SK-N-SH (cell line): ENCODE data around the gene TRIM7. TPM values are rescaled to one million over a fixed set of nuclear protein-coding genes. Genes with fewer than 3 reads are reported as not detected.

Experiments
- CTCF ChIA-PET: fragments of 300-600, 350-600 bp; formaldehyde crosslinking; extraction: SDS; loops from one replicate; lab custom pipeline; 2021; lab: Yijun Ruan, JAX
- POLR2A ChIA-PET: fragments of 350-600 bp; sonication (Branson Sonifier 250); formaldehyde crosslinking; extraction: SDS; loops from one replicate; lab custom pipeline; 2020; ENCODE audit warnings: antibody characterized with exemption, inconsistent platforms; lab: Yijun Ruan, JAX
- DNase-seq: peaks from one replicate; pipeline ENCODE4 v3.0.0; 2012
- H2AFZ ChIP-seq: fragments of 200-600 bp; sonication (generic); 2 replicates; pipeline ENCODE4 v1.8.1; 2016; ENCODE audit warnings: antibody characterized with exemption, mild to moderate bottlenecking, low read depth
- H3F3A ChIP-seq: fragments of 200-600 bp; sonication (generic); replicated peaks from 2 replicates; pipeline ENCODE3; 2016; ENCODE audit warnings: antibody characterized with exemption, mild to moderate bottlenecking; ENCODE audit not compliant: insufficient read depth
- H3K27ac ChIP-seq, 2 experiments: fragments of 200-500 bp in 1 of 2; fragments of 200-600 bp in 1 of 2; sonication (Bioruptor generic) in 1 of 2; sonication (generic), shearing (Covaris generic) in 1 of 2; 2 replicates each; pipeline versions ENCODE4 v1.5.1 to v1.6.1; 2014 to 2016; ENCODE audit warnings: low read depth in 2 of 2, inconsistent platforms in 1 of 2, low read length in 1 of 2, mild to moderate bottlenecking in 1 of 2, mixed read lengths in 1 of 2
- H3K27me3 ChIP-seq: fragments of 200-600 bp; sonication (generic), shearing (Covaris generic); 2 replicates; pipeline ENCODE4 v1.6.1; 2016; ENCODE audit warnings: mixed run types; ENCODE audit not compliant: insufficient read depth
- H3K36me3 ChIP-seq, 2 experiments: fragments of 200-500 bp in 1 of 2; fragments of 200-600 bp in 1 of 2; sonication (Bioruptor generic) in 1 of 2; sonication (generic) in 1 of 2; replicated peaks in 1 of 2; 2 replicates each; pipeline versions ENCODE3 to v1.5.1; 2014 to 2016; ENCODE audit warnings: low read length in 1 of 2, mild to moderate bottlenecking in 1 of 2; ENCODE audit not compliant: insufficient read depth in 2 of 2, control insufficient read depth in 1 of 2
- H3K4me1 ChIP-seq, 2 experiments: fragments of 200-500 bp in 1 of 2; fragments of 200-600 bp in 1 of 2; sonication (Bioruptor generic) in 1 of 2; sonication (generic), shearing (Covaris generic) in 1 of 2; 2 replicates each; pipeline versions ENCODE4 v1.5.1 to v1.6.1; 2014 to 2016; ENCODE audit warnings: low read depth in 1 of 2, low read length in 1 of 2, mixed run types in 1 of 2; ENCODE audit not compliant: insufficient read depth in 2 of 2, control insufficient read depth in 1 of 2
- H3K4me2 ChIP-seq: fragments of 200-600 bp; sonication (generic), shearing (Covaris generic); 2 replicates; pipeline ENCODE4 v1.6.1; 2017; ENCODE audit warnings: mixed run types
- H3K4me3 ChIP-seq, 2 experiments: fragments of 200-500 bp in 1 of 2; fragments of 200-600 bp in 1 of 2; sonication (Bioruptor generic) in 1 of 2; sonication (generic), shearing (Covaris generic) in 1 of 2; 2 replicates each; pipeline versions ENCODE4 v1.5.1 to v1.8.1; 2014 to 2016; ENCODE audit warnings: low read depth in 2 of 2, inconsistent platforms in 1 of 2, low read length in 1 of 2, mild to moderate bottlenecking in 1 of 2, mixed read lengths in 1 of 2, moderate library complexity in 1 of 2
- H3K79me2 ChIP-seq: fragments of 200-600 bp; sonication (generic); 2 replicates; pipeline ENCODE4 v1.8.1; 2017; ENCODE audit warnings: mild to moderate bottlenecking; ENCODE audit not compliant: insufficient read depth
- H3K9ac ChIP-seq: fragments of 200-600 bp; sonication (generic); 2 replicates; pipeline ENCODE4 v1.6.1; 2017; ENCODE audit warnings: mixed run types
- H3K9me2 ChIP-seq: fragments of 200-600 bp; sonication (generic); 2 replicates; pipeline ENCODE4 v1.6.1; 2017; ENCODE audit warnings: mixed run types
- H3K9me3 ChIP-seq: fragments of 200-600 bp; sonication (generic); 2 replicates; pipeline ENCODE4 v1.6.1; 2017; ENCODE audit warnings: mixed run types, mild to moderate bottlenecking, moderate library complexity
- H4K20me1 ChIP-seq: fragments of 200-600 bp; sonication (generic); 2 replicates; pipeline ENCODE4 v1.6.1; 2017; ENCODE audit warnings: mild to moderate bottlenecking, mixed run types; ENCODE audit not compliant: insufficient read depth
- CTCF ChIP-seq: fragments of 200-600 bp; sonication (generic); IDR thresholded peaks from 2 replicates; pipeline ENCODE4 v1.6.1; 2017; ENCODE audit warnings: antibody characterized with exemption, mild to moderate bottlenecking, moderate library complexity
- EP300 ChIP-seq, 2 experiments: IDR thresholded peaks; 2 replicates each; pipeline versions ENCODE4 v1.4.0 to v1.6.1; 2012; ENCODE audit warnings: borderline replicate concordance in 1 of 2, low read depth in 1 of 2, low read length in 1 of 2
- EZH2phosphoT487 ChIP-seq: fragments of 200-600 bp; sonication (generic); IDR thresholded peaks from 2 replicates; pipeline ENCODE4 v1.6.1; 2017; ENCODE audit warnings: low read depth, mixed run types, mild to moderate bottlenecking, antibody characterized with exemption, moderate library complexity, borderline replicate concordance
- FOXJ3 ChIP-seq: sonication (generic); formaldehyde crosslinking; IDR thresholded peaks from 2 replicates; pipeline ENCODE4 v1.5.1; 2020; ENCODE audit warnings: mild to moderate bottlenecking, missing genetic modification reagents
- FOXM1 ChIP-seq: IDR thresholded peaks from 2 replicates; pipeline ENCODE4 v1.4.0; 2012; ENCODE audit warnings: low read depth, mild to moderate bottlenecking
- GABPA ChIP-seq: IDR thresholded peaks from 2 replicates; pipeline ENCODE4 v1.4.0; 2012; ENCODE audit warnings: low read depth, mild to moderate bottlenecking
- GATA2 ChIP-seq: sonication (generic); formaldehyde crosslinking; IDR thresholded peaks from 2 replicates; pipeline ENCODE4 v1.5.0; 2020; ENCODE audit warnings: mild to moderate bottlenecking, missing genetic modification reagents
- IRF3 ChIP-seq: fragments of 150-350 bp; IDR thresholded peaks from 2 replicates; pipeline ENCODE4 v1.6.1; 2016; ENCODE audit warnings: mild to moderate bottlenecking, low read depth, low read length
- MAX ChIP-seq: IDR thresholded peaks from 2 replicates; pipeline ENCODE4 v1.4.0; 2012; ENCODE audit warnings: low read depth
- MEF2A ChIP-seq: IDR thresholded peaks from 2 replicates; pipeline ENCODE4 v1.4.0; 2012; ENCODE audit warnings: low read depth, borderline replicate concordance
- NRF1 ChIP-seq: IDR thresholded peaks from 2 replicates; pipeline ENCODE4 v1.6.1; 2012; ENCODE audit warnings: low read depth, mild to moderate bottlenecking, low read length
- PBX3 ChIP-seq: IDR thresholded peaks from 2 replicates; pipeline ENCODE4; 2012
- POLR2AphosphoS5 ChIP-seq: IDR thresholded peaks from 2 replicates; pipeline ENCODE4 v1.6.1; 2012; ENCODE audit warnings: low read depth, low read length
- RAD21 ChIP-seq: IDR thresholded peaks from 2 replicates; pipeline ENCODE4 v1.6.1; 2012; ENCODE audit warnings: mild to moderate bottlenecking, low read length
- RFX5 ChIP-seq: IDR thresholded peaks from 2 replicates; pipeline ENCODE4 v1.6.1; 2012; ENCODE audit warnings: mild to moderate bottlenecking, improper control_type of control experiment, low read length
- RXRA ChIP-seq: IDR thresholded peaks from 2 replicates; pipeline ENCODE4 v1.4.0; 2012; ENCODE audit warnings: low read depth, mild to moderate bottlenecking, borderline replicate concordance
- TEAD4 ChIP-seq: IDR thresholded peaks from 2 replicates; pipeline ENCODE4 v1.4.0; 2012; ENCODE audit warnings: mild to moderate bottlenecking, borderline replicate concordance; ENCODE audit not compliant: insufficient read depth
- USF1 ChIP-seq: IDR thresholded peaks from 2 replicates; pipeline ENCODE4 v1.4.0; 2012; ENCODE audit warnings: low read depth, borderline replicate concordance
- USF2 ChIP-seq: fragments of 150-350 bp; IDR thresholded peaks from 2 replicates; pipeline ENCODE4 v1.6.1; 2017; ENCODE audit warnings: antibody characterized with exemption, low read length, low read depth, borderline replicate concordance
- YY1 ChIP-seq: IDR thresholded peaks from 2 replicates; pipeline ENCODE4 v1.4.0; 2012; ENCODE audit warnings: low read depth, mild to moderate bottlenecking
- WGBS: methylation state at CpG from one replicate; pipeline ENCODE4 v1.1.6; 2017; ENCODE audit warnings: low lambda C conversion rate; 5-methylcytosine and 5-hydroxymethylcytosine counted together
- polyA plus RNA-seq, 3 experiments: library from polyadenylated mRNA; depleted of rRNA; stranded (reverse); fragments of >200 nt; gene quantifications; 2 replicates each; pipeline ENCODE4 v1.2.3, GENCODE V29; 2012

Gene TRIM7
- polyA plus RNA-seq, 1 of the 3 experiments (the other 2 are of a cell fraction): 3.5 TPM

- TF ChIP-seq FOXM1 (no peak), MEF2A (no peak), YY1 (no peak), FOXJ3 (CRISPR knock-in tag) (no peak), TEAD4 (no peak), RFX5 (no peak), POLR2AphosphoS5 (no peak), PBX3 (no peak), NRF1 (no peak), GABPA (no peak), USF1 (no peak), RAD21 (no peak), IRF3 (no peak), EP300 (IDR thresholded peaks at IDR 0.05; ENCODE audit: borderline replicate concordance in 1 of 2, low read depth in 1 of 2, low read length in 1 of 2) (no peak)
- no peaks in the 10 kb centered on the region for H3K9me2 ChIP-seq
Measured at GRCh38 chr5:181153814-181154213, 51.2 kb downstream of the TRIM7 start.

GRCh38 chr5:181152406-181152805 lies 52.6 kb downstream of the TRIM7 start:
- POLR2A ChIA-PET: no interaction called here

More at GRCh38 chr5:181153814-181154213, 51.2 kb downstream of the TRIM7 start:
- CTCF ChIA-PET: interaction anchor here (1.4 kb wide), 1 partner anchor 19 kb away, joined by 4 read pairs; no protein-coding TSS in a partner anchor
- H3F3A ChIP-seq: peaks cover 3% of the 10 kb centered on the region
- H2AFZ ChIP-seq: no peak overlapping the region
- no peak overlapping the region for H3K4me2 ChIP-seq
- H3K4me3 ChIP-seq: no peak overlapping the region
- 65% methylated on average over 5 of the region's 5 CpGs for WGBS
- H3K27ac ChIP-seq: no peak overlapping the region
- DNase-seq: no peak
- H3K79me2 ChIP-seq: no peaks in the 10 kb centered on the region
- no peaks in the 10 kb centered on the region for H4K20me1 ChIP-seq
- H3K4me1 ChIP-seq: no peaks in the 10 kb centered on the region; a peak in 1 of 4 replicates
- H3K9me3 ChIP-seq: no peaks in the 10 kb centered on the region
- H3K9ac ChIP-seq: no peak overlapping the region
- POLR2A ChIA-PET: no interaction called here
- H3K36me3 ChIP-seq: no peaks in the 10 kb centered on the region
- peaks cover 68% of the 10 kb centered on the region for H3K27me3 ChIP-seq

More at GRCh38 chr5:181152406-181152805, 52.6 kb downstream of the TRIM7 start:
- CTCF ChIA-PET: interaction anchor here (0.7 to 2.0 kb wide), 5 partner anchors 10 to 372 kb away, joined by 3 to 9 read pairs (median 4); no protein-coding TSS in a partner anchor
- peak overlapping the region; percentile 17; the same call in 1 of the 2 replicates for H3K4me2 ChIP-seq
- peaks cover 3% of the 10 kb centered on the region for H3F3A ChIP-seq
- H4K20me1 ChIP-seq: no peaks in the 10 kb centered on the region
- H3K9ac ChIP-seq: no peak overlapping the region
- WGBS: 41% methylated on average over 9 of the region's 9 CpGs
- no peaks in the 10 kb centered on the region for H3K79me2 ChIP-seq
- no peaks in the 10 kb centered on the region for H3K9me2 ChIP-seq
- TF ChIP-seq MAX: no peak
- no peak for TF ChIP-seq GATA2 (CRISPR knock-in tag)
- TF ChIP-seq RXRA: no peak
- no peak for TF ChIP-seq EZH2phosphoT487
- TF ChIP-seq USF2: no peak
- no peak for TF ChIP-seq CTCF
- TF ChIP-seq PBX3: no peak
- H3K9me3 ChIP-seq: no peaks in the 10 kb centered on the region
- no peak for DNase-seq
- H2AFZ ChIP-seq: no peak overlapping the region
- H3K36me3 ChIP-seq: no peaks in the 10 kb centered on the region
- no peak overlapping the region for H3K4me3 ChIP-seq
- peaks cover 66% of the 10 kb centered on the region for H3K27me3 ChIP-seq
- H3K4me1 ChIP-seq: no peaks in the 10 kb centered on the region; a peak in 1 of 4 replicates
- H3K27ac ChIP-seq: no peak overlapping the region
